Activated CD4-positive, alpha-beta T cell treated with anti-CD3 and anti-CD28 coated beads, Interleukin-2, amount 10 ng/mL, durations not matched to agents 24 days and 14 days (primary cell): ENCODE results near the gene INPP4B. TPM values are rescaled to one million over a fixed set of nuclear protein-coding genes. Genes with fewer than 3 reads are reported as not detected.

Source experiments
- DNase-seq: peaks from one replicate; pipeline ENCODE4 v3.0.0; 2022
- H3K27ac Mint-ChIP-seq: one replicate; pipeline ENCODE4 v1.8.0; 2022; ENCODE audit warnings: mild to moderate bottlenecking, mixed read lengths
- H3K27me3 Mint-ChIP-seq: one replicate; pipeline ENCODE4 v1.8.0; 2022; ENCODE audit warnings: mixed read lengths
- H3K36me3 Mint-ChIP-seq: one replicate; pipeline ENCODE4 v1.8.0; 2022; ENCODE audit warnings: low read depth, mild to moderate bottlenecking, mixed read lengths
- H3K4me1 Mint-ChIP-seq: one replicate; pipeline ENCODE4 v1.8.0; 2021; ENCODE audit warnings: mixed read lengths
- H3K4me3 Mint-ChIP-seq: one replicate; pipeline ENCODE4 v1.8.0; 2022; ENCODE audit warnings: mild to moderate bottlenecking, moderate library complexity, mixed read lengths
- H3K9me3 Mint-ChIP-seq: one replicate; pipeline ENCODE4 v1.8.0; 2021; ENCODE audit warnings: mixed read lengths
- intact Hi-C: fragments of 100-400 bp; cut with micrococcal nuclease; formaldehyde crosslinking; loops from one replicate; pipeline ENCODE4 v1.15.1; 2023
- total RNA-seq: library from RNA; stranded (reverse); gene quantifications from 2 replicates; pipeline ENCODE4 v1.2.3, GENCODE V29; 2022

Gene INPP4B
- total RNA-seq, 1 donor from 2014 or later: 42.5 TPM

GRCh38 chr4:142846729-142847596 lies 862 bp upstream of the INPP4B start:
- DNase-seq: peak; percentile 92
- Mint-ChIP-seq H3K4me1 (peaks cover 18% of the 10 kb centered on the region), H3K4me3 (peak overlapping the region; percentile 95), H3K27ac (peak overlapping the region; percentile 89), H3K36me3 (no peaks in the 10 kb centered on the region), H3K27me3 (peaks cover 22% of the 10 kb centered on the region), H3K9me3 (no peaks in the 10 kb centered on the region)
- intact Hi-C loops: loop anchor here (1.0 to 10.0 kb wide), 11 partner anchors 30 to 1210 kb away; partner anchors contain the start of genes IL15 and SMARCA5

- H3K27ac Mint-ChIP-seq: peak overlapping the region; percentile 89
- DNase-seq: peak; percentile 69
- intact Hi-C loops: loop anchor here (1.0 to 10.0 kb wide), 11 partner anchors 29 to 1209 kb away; partner anchors contain the start of genes IL15 and SMARCA5
- no peaks in the 10 kb centered on the region for H3K36me3 Mint-ChIP-seq
- H3K4me1 Mint-ChIP-seq: peaks cover 20% of the 10 kb centered on the region
- H3K27me3 Mint-ChIP-seq: peaks cover 25% of the 10 kb centered on the region
- H3K4me3 Mint-ChIP-seq: peak overlapping the region; percentile 95
- H3K9me3 Mint-ChIP-seq: no peaks in the 10 kb centered on the region
Measured at GRCh38 chr4:142845293-142846107, 601 bp downstream of the INPP4B start.

GRCh38 chr4:142844782-142845181 lies 1.3 kb downstream of the INPP4B start:
- H3K4me1 Mint-ChIP-seq: peaks cover 20% of the 10 kb centered on the region
- peaks cover 25% of the 10 kb centered on the region for H3K27me3 Mint-ChIP-seq
- intact Hi-C loops: loop anchor here (5.0 to 10.0 kb wide), 4 partner anchors 42 to 670 kb away; partner anchors contain the start of gene SMARCA5
- no peaks in the 10 kb centered on the region for H3K9me3 Mint-ChIP-seq
- no peaks in the 10 kb centered on the region for H3K36me3 Mint-ChIP-seq
- H3K27ac Mint-ChIP-seq: no peak overlapping the region
- peak overlapping the region; percentile 95 for H3K4me3 Mint-ChIP-seq
- DNase-seq: no peak

DNA sequence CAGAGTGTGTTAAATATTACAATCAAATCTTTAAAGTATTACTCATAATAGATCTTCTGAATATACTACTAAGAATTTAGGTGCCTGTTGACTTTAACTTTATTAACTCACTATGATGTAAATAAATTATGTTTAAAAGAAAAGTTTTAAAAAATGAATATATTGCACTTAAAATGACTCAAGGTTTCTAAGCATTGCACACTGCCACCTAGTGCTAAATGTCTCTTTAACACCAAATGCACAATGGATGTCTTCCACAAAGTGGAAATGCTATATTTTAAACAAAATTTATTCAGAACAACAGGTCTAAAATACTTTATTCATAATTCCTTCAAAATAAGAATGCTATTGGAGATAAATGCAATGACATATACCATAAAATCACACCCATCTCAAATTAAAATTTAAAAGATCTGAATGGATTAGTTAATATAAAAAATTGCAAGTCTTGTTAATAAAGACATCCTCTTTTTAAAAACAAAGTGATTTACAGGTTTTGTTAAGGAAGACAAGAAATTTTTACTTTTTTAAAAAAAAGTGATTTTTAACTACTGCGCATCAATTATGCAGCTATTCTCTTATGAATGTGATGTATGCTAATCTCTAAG lies 5.5 kb downstream of the INPP4B start:
- intact Hi-C loops: loop anchor here (5.0 to 10.0 kb wide), 2 partner anchors 38 to 674 kb away; partner anchors contain the start of gene SMARCA5
- Mint-ChIP-seq H3K36me3 (no peaks in the 10 kb centered on the region), H3K9me3 (no peaks in the 10 kb centered on the region), H3K27ac (no peak overlapping the region), H3K27me3 (peaks cover 8% of the 10 kb centered on the region), H3K4me1 (peaks cover 18% of the 10 kb centered on the region), H3K4me3 (no peak overlapping the region)
- peak; percentile 71 for DNase-seq

GRCh38 chr4:142838778-142839177 lies 7.3 kb downstream of the INPP4B start:
- H3K27me3 Mint-ChIP-seq: peaks cover 3% of the 10 kb centered on the region
- peaks cover 9% of the 10 kb centered on the region for H3K4me1 Mint-ChIP-seq
- no peaks in the 10 kb centered on the region for H3K36me3 Mint-ChIP-seq
- no peak overlapping the region for H3K27ac Mint-ChIP-seq
- no peaks in the 10 kb centered on the region for H3K9me3 Mint-ChIP-seq
- no peak overlapping the region for H3K4me3 Mint-ChIP-seq
- intact Hi-C loops: no loop called here
- DNase-seq: no peak

GRCh38 chr4:142832022-142832421 lies 14.1 kb downstream of the INPP4B start:
- DNase-seq: no peak
- intact Hi-C loops: no loop called here
- Mint-ChIP-seq H3K4me1 (peaks cover 2% of the 10 kb centered on the region), H3K9me3 (no peaks in the 10 kb centered on the region), H3K27me3 (no peaks in the 10 kb centered on the region), H3K36me3 (no peaks in the 10 kb centered on the region), H3K4me3 (no peak overlapping the region), H3K27ac (no peak overlapping the region)

DNA sequence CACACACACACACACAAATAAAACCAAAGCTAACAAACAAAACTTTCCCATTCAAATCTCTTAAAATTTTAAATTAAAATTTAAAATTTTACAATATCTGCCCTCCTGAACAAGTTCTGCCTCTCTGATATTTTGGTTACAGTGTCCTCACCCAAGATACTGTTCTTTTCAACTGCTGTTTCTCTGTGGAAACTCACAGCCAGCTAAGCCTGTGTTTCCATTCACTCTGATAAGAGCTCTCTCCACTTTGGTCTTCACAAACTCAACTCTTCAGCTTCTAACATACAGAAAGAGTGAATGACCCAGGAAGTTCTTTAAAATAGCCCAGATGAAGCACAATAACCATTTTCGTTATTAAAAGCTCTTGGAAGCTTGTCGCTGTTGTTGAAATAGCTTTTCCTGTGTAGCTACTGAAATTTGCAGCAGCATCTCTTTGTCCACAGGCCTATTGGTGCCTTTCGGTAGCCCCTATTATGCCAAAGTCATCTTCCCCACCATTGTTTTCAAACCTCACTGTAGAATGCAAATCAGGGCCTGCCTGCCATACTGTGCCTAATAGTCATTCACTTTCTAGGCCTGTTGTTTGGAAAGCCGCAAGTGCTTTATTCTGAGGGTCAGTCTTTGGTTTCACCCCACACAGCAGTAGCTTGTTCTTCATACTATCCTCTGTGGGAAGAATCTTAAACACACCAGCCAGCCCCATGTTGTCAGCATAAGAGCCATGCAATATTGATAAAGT lies 19.4 kb downstream of the INPP4B start:
- Mint-ChIP-seq H3K4me3 (no peak overlapping the region), H3K4me1 (peaks cover 6% of the 10 kb centered on the region)

DNA sequence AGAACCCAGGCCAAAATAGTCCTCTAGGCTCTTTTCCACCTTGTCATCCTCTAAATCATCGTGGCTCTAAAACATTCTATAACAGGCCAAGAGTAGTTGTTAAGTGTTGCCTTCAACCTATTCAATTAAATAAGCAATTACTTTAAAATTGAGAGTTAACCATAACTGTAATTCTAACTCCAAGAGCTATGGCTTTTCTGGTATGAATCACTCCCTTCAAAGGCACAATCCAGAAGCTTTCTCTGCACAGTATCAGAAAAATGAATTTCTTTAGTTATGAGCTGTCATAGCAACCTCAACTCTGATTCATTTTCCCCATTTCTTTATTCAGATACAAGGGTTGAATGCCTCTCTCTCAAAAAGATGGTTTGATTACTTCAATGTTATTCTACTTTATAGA lies 21.7 kb downstream of the INPP4B start:
- no peak overlapping the region for H3K27ac Mint-ChIP-seq
- H3K36me3 Mint-ChIP-seq: peaks cover 5% of the 10 kb centered on the region
- intact Hi-C loops: loop anchor here (1.0 to 5.0 kb wide), 4 partner anchors 8 to 417 kb away; no protein-coding TSS in a partner anchor
- H3K4me1 Mint-ChIP-seq: peaks cover 6% of the 10 kb centered on the region
- no peaks in the 10 kb centered on the region for H3K27me3 Mint-ChIP-seq
- no peak for DNase-seq
- no peak overlapping the region for H3K4me3 Mint-ChIP-seq
- peaks cover 14% of the 10 kb centered on the region for H3K9me3 Mint-ChIP-seq

More for the DNA sequence above, 19.4 kb downstream of the INPP4B start:
- DNase-seq: no peak
- Mint-ChIP-seq H3K27ac (no peak overlapping the region), H3K27me3 (no peaks in the 10 kb centered on the region), H3K9me3 (peaks cover 9% of the 10 kb centered on the region), H3K36me3 (no peaks in the 10 kb centered on the region)
- intact Hi-C loops: no loop called here

GRCh38 chr4:142823796-142824195 lies 22.3 kb downstream of the INPP4B start:
- DNase-seq: no peak
- Mint-ChIP-seq H3K4me3 (no peak overlapping the region), H3K36me3 (peaks cover 5% of the 10 kb centered on the region), H3K9me3 (peaks cover 14% of the 10 kb centered on the region), H3K4me1 (peaks cover 6% of the 10 kb centered on the region), H3K27ac (no peak overlapping the region), H3K27me3 (no peaks in the 10 kb centered on the region)
- intact Hi-C loops: loop anchor here (1.0 to 5.0 kb wide), 4 partner anchors 7 to 416 kb away; no protein-coding TSS in a partner anchor

GRCh38 chr4:142818476-142818875 lies 27.6 kb downstream of the INPP4B start:
- intact Hi-C loops: loop anchor here (5.0 kb wide), 1 partner anchor 121 kb away; no protein-coding TSS in a partner anchor
- Mint-ChIP-seq H3K27me3 (no peaks in the 10 kb centered on the region), H3K4me1 (peaks cover 21% of the 10 kb centered on the region)

GRCh38 chr4:142818031-142818430 lies 28.1 kb downstream of the INPP4B start:
- Mint-ChIP-seq H3K4me1 (peaks cover 21% of the 10 kb centered on the region), H3K9me3 (peaks cover 5% of the 10 kb centered on the region), H3K27me3 (no peaks in the 10 kb centered on the region), H3K36me3 (peaks cover 5% of the 10 kb centered on the region), H3K27ac (peak overlapping the region; percentile 27), H3K4me3 (peak overlapping the region; percentile 8)
- no peak for DNase-seq
- intact Hi-C loops: loop anchor here (5.0 kb wide), 1 partner anchor 121 kb away; no protein-coding TSS in a partner anchor

More at GRCh38 chr4:142818476-142818875, 27.6 kb downstream of the INPP4B start:
- H3K36me3 Mint-ChIP-seq: peaks cover 5% of the 10 kb centered on the region
- H3K9me3 Mint-ChIP-seq: peaks cover 5% of the 10 kb centered on the region
- DNase-seq: no peak
- H3K27ac Mint-ChIP-seq: no peak overlapping the region
- no peak overlapping the region for H3K4me3 Mint-ChIP-seq

DNA sequence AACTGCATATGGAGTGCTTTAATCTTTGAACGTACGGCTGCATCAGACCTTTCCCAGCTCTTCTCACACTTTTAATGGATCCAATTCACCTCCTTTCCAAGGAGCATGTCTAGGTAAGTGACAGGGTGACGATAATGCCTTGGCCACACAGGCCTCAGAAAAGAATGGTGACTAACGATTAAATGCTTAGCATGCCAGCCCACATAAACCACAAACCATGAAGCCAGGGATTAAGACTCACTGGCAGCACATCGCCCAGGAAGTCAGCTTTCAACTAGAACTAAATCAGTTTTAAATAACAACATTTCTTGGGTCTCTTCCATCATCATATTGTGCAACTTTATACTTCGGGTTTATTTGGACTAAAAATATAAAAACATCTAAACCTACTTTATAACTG lies 28.7 kb downstream of the INPP4B start:
- Mint-ChIP-seq H3K27ac (peak overlapping the region; percentile 78), H3K9me3 (peaks cover 5% of the 10 kb centered on the region), H3K4me1 (peaks cover 21% of the 10 kb centered on the region), H3K27me3 (no peaks in the 10 kb centered on the region), H3K36me3 (peaks cover 5% of the 10 kb centered on the region), H3K4me3 (peak overlapping the region; percentile 25)
- intact Hi-C loops: loop anchor here (2.0 to 5.0 kb wide), 2 partner anchors 29 to 120 kb away; partner anchors contain the start of gene INPP4B
- peak; percentile 77 for DNase-seq
